HepG2 (cell line): ENCODE data around the gene C5. TPM values are rescaled to one million over a fixed set of nuclear protein-coding genes. Genes with fewer than 3 reads are reported as not detected.

Experiments used
- HNRNPUL1 ChIP-seq: fragments of 200-400 bp; formaldehyde crosslinking; IDR thresholded peaks from 2 replicates; pipeline ENCODE4 v1.6.1; 2017; ENCODE audit warnings: low read depth, mild to moderate bottlenecking, low read length, moderate library complexity
- MEIS2 ChIP-seq: sonication (generic); formaldehyde crosslinking; IDR thresholded peaks from 2 replicates; pipeline ENCODE4 v1.9.0; 2021; ENCODE audit warnings: mild to moderate bottlenecking, missing genetic modification reagents
- RCOR2 ChIP-seq: IDR thresholded peaks from 2 replicates; pipeline ENCODE4 v1.6.1; 2016; ENCODE audit warnings: missing biosample characterization, missing genetic modification reagents
- SETDB1 ChIP-seq: sonication (generic); formaldehyde crosslinking; IDR thresholded peaks from 2 replicates; pipeline ENCODE4 v1.5.1; 2020; ENCODE audit warnings: missing genetic modification reagents, mild to moderate bottlenecking, borderline replicate concordance
- ZNF230 ChIP-seq: sonication (generic); formaldehyde crosslinking; IDR thresholded peaks from 2 replicates; pipeline ENCODE4 v1.4.0; 2020; ENCODE audit warnings: mild to moderate bottlenecking, missing genetic modification reagents
- ZNF30 ChIP-seq: sonication (generic); formaldehyde crosslinking; IDR thresholded peaks from 2 replicates; pipeline ENCODE4 v1.5.0; 2020; ENCODE audit warnings: mild to moderate bottlenecking, missing genetic modification reagents
- ZNF383 ChIP-seq: sonication (generic); formaldehyde crosslinking; IDR thresholded peaks from 2 replicates; pipeline ENCODE4 v1.4.0; 2020; ENCODE audit warnings: missing genetic modification reagents, mild to moderate bottlenecking, borderline replicate concordance
- ZNF773 ChIP-seq: sonication (generic); formaldehyde crosslinking; IDR thresholded peaks from 2 replicates; pipeline ENCODE4 v1.4.0; 2020; ENCODE audit warnings: missing genetic modification reagents, borderline replicate concordance
- polyA plus RNA-seq, 8 experiments: library from polyadenylated mRNA; depleted of rRNA in 3 of 8; stranded (reverse) in 7 of 8; unstranded in 1 of 8; fragments of >200 nt; fragmentation: Illumina TruSeq in 4 of 8; extraction: Trizol in 4 of 8; gene quantifications; 2 replicates each; pipeline versions ENCODE4 v1.2.1 to v1.2.3, GENCODE V29; 2011 to 2016; ENCODE audit warnings: low read depth in 4 of 8, missing spikeins in 1 of 8, mixed read lengths in 1 of 8; ENCODE audit not compliant: insufficient read depth in 1 of 8
- total RNA-seq, 5 experiments: library from RNA; depleted of rRNA; stranded (reverse); fragments of >200 nt; fragmentation: Illumina TruSeq; extraction: Trizol; gene quantifications; 2 replicates each; pipeline ENCODE4 v1.2.3, GENCODE V29; 2016; ENCODE audit warnings: low read depth in 1 of 5
- TF ChIP-seq, protein P1 (sequence below): sonication (generic); formaldehyde crosslinking; conservative IDR thresholded peaks from 2 replicates; pipeline ENCODE4 v1.8.1; 2023; ENCODE audit warnings: missing genetic modification reagents
- TF ChIP-seq, protein P2 (sequence below): sonication (generic); formaldehyde crosslinking; IDR thresholded peaks from 2 replicates; pipeline ENCODE4 v1.5.0; 2020; ENCODE audit warnings: missing genetic modification reagents
- TF ChIP-seq, protein P3 (sequence below): sonication (generic); formaldehyde crosslinking; IDR thresholded peaks from 2 replicates; pipeline ENCODE4 v1.4.0; 2020; ENCODE audit warnings: missing genetic modification reagents, borderline replicate concordance
- TF ChIP-seq, protein P4 (sequence below), 2 experiments: fragments of 450-650 bp in 1 of 2; sonication (generic) in 1 of 2; formaldehyde crosslinking in 1 of 2; IDR thresholded peaks; 2 replicates each; pipeline versions ENCODE4 v1.6.1 to v1.8.0; 2016 to 2022; ENCODE audit warnings: antibody characterized with exemption in 1 of 2, mild to moderate bottlenecking in 1 of 2, missing genetic modification reagents in 1 of 2

Gene C5
- total and polyA plus RNA-seq, 2 of the 13 experiments (the other 11 are each of a cell fraction or from before 2014, with no cell fraction given): 57.6 to 192 TPM

DNA sequence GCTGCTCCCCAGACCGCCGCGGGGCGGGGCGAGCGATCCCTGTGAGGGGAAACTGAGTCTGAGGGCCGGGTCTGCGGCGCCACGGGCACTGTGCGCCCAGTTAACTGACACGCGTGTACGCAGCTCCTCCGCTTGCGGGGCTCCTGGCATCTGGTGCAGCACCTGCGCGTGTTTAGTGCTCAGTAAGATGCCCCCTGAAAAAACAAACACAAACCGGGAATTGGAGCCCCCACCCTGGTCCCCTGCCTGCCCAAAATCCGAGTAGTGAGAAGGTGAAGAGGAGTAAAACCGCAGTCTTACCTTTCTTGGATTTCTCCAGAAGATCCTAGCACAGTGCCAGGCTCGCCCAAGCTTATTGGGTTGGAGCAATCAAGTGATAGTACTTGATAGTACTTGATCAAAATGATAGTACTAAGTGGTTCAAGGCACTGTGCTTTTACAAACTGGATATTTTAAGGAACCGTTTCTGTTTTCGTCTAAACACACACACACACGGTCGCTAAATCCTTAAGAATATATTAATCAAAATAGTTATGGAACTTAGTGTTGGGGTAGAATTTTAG lies 120.8 kb downstream of the C5 start (continued):
- TF ChIP-seq RCOR2 (CRISPR knock-in tag) (0 out of 2 replicates have a peak, but pooled peaks have one; percentile 19), ZNF230 (CRISPR knock-in tag) (no peak), ZNF30 (CRISPR knock-in tag) (no peak), SETDB1 (no peak), ZNF383 (CRISPR knock-in tag) (0 out of 2 replicates have a peak, but pooled peaks have one; percentile 4), MEIS2 (no peak), HNRNPUL1 (no peak), ZNF773 (no peak)
- TF ChIP-seq, protein P1, sequence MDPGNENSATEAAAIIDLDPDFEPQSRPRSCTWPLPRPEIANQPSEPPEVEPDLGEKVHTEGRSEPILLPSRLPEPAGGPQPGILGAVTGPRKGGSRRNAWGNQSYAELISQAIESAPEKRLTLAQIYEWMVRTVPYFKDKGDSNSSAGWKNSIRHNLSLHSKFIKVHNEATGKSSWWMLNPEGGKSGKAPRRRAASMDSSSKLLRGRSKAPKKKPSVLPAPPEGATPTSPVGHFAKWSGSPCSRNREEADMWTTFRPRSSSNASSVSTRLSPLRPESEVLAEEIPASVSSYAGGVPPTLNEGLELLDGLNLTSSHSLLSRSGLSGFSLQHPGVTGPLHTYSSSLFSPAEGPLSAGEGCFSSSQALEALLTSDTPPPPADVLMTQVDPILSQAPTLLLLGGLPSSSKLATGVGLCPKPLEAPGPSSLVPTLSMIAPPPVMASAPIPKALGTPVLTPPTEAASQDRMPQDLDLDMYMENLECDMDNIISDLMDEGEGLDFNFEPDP (CRISPR knock-in tag): no peak
- TF ChIP-seq, protein P2, sequence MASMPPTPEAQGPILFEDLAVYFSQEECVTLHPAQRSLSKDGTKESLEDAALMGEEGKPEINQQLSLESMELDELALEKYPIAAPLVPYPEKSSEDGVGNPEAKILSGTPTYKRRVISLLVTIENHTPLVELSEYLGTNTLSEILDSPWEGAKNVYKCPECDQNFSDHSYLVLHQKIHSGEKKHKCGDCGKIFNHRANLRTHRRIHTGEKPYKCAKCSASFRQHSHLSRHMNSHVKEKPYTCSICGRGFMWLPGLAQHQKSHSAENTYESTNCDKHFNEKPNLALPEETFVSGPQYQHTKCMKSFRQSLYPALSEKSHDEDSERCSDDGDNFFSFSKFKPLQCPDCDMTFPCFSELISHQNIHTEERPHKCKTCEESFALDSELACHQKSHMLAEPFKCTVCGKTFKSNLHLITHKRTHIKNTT: 0 out of 2 replicates have a peak, but pooled peaks have one; percentile 48
- TF ChIP-seq, protein P3, sequence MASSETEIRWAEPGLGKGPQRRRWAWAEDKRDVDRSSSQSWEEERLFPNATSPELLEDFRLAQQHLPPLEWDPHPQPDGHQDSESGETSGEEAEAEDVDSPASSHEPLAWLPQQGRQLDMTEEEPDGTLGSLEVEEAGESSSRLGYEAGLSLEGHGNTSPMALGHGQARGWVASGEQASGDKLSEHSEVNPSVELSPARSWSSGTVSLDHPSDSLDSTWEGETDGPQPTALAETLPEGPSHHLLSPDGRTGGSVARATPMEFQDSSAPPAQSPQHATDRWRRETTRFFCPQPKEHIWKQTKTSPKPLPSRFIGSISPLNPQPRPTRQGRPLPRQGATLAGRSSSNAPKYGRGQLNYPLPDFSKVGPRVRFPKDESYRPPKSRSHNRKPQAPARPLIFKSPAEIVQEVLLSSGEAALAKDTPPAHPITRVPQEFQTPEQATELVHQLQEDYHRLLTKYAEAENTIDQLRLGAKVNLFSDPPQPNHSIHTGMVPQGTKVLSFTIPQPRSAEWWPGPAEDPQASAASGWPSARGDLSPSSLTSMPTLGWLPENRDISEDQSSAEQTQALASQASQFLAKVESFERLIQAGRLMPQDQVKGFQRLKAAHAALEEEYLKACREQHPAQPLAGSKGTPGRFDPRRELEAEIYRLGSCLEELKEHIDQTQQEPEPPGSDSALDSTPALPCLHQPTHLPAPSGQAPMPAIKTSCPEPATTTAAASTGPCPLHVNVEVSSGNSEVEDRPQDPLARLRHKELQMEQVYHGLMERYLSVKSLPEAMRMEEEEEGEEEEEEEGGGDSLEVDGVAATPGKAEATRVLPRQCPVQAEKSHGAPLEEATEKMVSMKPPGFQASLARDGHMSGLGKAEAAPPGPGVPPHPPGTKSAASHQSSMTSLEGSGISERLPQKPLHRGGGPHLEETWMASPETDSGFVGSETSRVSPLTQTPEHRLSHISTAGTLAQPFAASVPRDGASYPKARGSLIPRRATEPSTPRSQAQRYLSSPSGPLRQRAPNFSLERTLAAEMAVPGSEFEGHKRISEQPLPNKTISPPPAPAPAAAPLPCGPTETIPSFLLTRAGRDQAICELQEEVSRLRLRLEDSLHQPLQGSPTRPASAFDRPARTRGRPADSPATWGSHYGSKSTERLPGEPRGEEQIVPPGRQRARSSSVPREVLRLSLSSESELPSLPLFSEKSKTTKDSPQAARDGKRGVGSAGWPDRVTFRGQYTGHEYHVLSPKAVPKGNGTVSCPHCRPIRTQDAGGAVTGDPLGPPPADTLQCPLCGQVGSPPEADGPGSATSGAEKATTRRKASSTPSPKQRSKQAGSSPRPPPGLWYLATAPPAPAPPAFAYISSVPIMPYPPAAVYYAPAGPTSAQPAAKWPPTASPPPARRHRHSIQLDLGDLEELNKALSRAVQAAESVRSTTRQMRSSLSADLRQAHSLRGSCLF: no peak
- TF ChIP-seq, protein P4, sequence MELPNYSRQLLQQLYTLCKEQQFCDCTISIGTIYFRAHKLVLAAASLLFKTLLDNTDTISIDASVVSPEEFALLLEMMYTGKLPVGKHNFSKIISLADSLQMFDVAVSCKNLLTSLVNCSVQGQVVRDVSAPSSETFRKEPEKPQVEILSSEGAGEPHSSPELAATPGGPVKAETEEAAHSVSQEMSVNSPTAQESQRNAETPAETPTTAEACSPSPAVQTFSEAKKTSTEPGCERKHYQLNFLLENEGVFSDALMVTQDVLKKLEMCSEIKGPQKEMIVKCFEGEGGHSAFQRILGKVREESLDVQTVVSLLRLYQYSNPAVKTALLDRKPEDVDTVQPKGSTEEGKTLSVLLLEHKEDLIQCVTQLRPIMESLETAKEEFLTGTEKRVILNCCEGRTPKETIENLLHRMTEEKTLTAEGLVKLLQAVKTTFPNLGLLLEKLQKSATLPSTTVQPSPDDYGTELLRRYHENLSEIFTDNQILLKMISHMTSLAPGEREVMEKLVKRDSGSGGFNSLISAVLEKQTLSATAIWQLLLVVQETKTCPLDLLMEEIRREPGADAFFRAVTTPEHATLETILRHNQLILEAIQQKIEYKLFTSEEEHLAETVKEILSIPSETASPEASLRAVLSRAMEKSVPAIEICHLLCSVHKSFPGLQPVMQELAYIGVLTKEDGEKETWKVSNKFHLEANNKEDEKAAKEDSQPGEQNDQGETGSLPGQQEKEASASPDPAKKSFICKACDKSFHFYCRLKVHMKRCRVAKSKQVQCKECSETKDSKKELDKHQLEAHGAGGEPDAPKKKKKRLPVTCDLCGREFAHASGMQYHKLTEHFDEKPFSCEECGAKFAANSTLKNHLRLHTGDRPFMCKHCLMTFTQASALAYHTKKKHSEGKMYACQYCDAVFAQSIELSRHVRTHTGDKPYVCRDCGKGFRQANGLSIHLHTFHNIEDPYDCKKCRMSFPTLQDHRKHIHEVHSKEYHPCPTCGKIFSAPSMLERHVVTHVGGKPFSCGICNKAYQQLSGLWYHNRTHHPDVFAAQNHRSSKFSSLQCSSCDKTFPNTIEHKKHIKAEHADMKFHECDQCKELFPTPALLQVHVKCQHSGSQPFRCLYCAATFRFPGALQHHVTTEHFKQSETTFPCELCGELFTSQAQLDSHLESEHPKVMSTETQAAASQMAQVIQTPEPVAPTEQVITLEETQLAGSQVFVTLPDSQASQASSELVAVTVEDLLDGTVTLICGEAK (IDR thresholded peaks at IDR 0.05): no peak
- TF ChIP-seq, protein P4 (CRISPR knock-in tag; IDR thresholded peaks at IDR 0.05): no peak
